ENCODE measurements around the gene RNF214.
"Not testable (repeated sequence)": the region's sequence is repeated elsewhere in the genome, so short reads cannot be mapped to it uniquely, and the experiment has no call there.

RNF214 gene

GRCh38 chr11:117231842-117232091, 704 bp upstream of the RNF214 start, which contains the start of gene PCSK7:
PCSK7 (minus strand) TSS chr11:117232073; CDS start chr11:117229844, 2,229 bp downstream.
- no peak for DNase-seq

GRCh38 chr11:117232911-117233409, 489 bp downstream of the RNF214 start:
- DNase-seq, result no peak

- DNase-seq, result no peak
Observed at GRCh38 chr11:117238221-117238620, 5.8 kb downstream of the RNF214 start.

- DNase-seq, result no peak
Observed at GRCh38 chr11:117239295-117239694, 6.8 kb downstream of the RNF214 start.

GRCh38 chr11:117248341-117248740, 15.9 kb downstream of the RNF214 start:
- no peak for DNase-seq

- no peak for DNase-seq
Observed at GRCh38 chr11:117249571-117249970, 17.1 kb downstream of the RNF214 start.

GRCh38 chr11:117251506-117251905, 19.0 kb downstream of the RNF214 start:
- DNase-seq, result no peak

GRCh38 chr11:117255966-117256365, 23.5 kb downstream of the RNF214 start:
- DNase-seq, result no peak

GRCh38 chr11:117256573-117256972, 24.1 kb downstream of the RNF214 start:
- no peak for DNase-seq

- no peak for DNase-seq
Observed at GRCh38 chr11:117258576-117258975, 26.1 kb downstream of the RNF214 start.

GRCh38 chr11:117259417-117259816, 26.9 kb downstream of the RNF214 start:
- DNase-seq, result no peak

- not testable (repeated sequence) for DNase-seq
Observed at GRCh38 chr11:117264624-117265323, 32.3 kb downstream of the RNF214 start.

- DNase-seq, result no peak
Observed at GRCh38 chr11:117265745-117266144, 33.3 kb downstream of the RNF214 start.

- no peak for DNase-seq
Observed at GRCh38 chr11:117269856-117270255, 37.4 kb downstream of the RNF214 start.

GRCh38 chr11:117271208-117271607, 38.7 kb downstream of the RNF214 start:
- no peak for DNase-seq

- DNase-seq, result not testable (repeated sequence)
Observed at GRCh38 chr11:117272175-117272574, 39.7 kb downstream of the RNF214 start.

- no peak for DNase-seq
Observed at GRCh38 chr11:117273550-117274289, 41.2 kb downstream of the RNF214 start.

- no peak for DNase-seq
Observed at GRCh38 chr11:117278347-117278746, 45.9 kb downstream of the RNF214 start.

GRCh38 chr11:117279711-117280376, 47.4 kb downstream of the RNF214 start:
- DNase-seq, result no peak

GRCh38 chr11:117281159-117281558, 48.7 kb downstream of the RNF214 start:
- no peak for DNase-seq

- DNase-seq, result no peak
Observed at GRCh38 chr11:117281869-117282268, 49.4 kb downstream of the RNF214 start.

GRCh38 chr11:117282956-117283355, 50.5 kb downstream of the RNF214 start:
- no peak for DNase-seq

- DNase-seq, result no peak
Observed at GRCh38 chr11:117284053-117284452, 51.6 kb downstream of the RNF214 start.

GRCh38 chr11:117286588-117286987, 54.1 kb downstream of the RNF214 start:
- no peak for DNase-seq
